ENCODE data around the gene DOCK7.
A peak's percentile ranks its signal among the peaks of the same experiment; 100 is the strongest.

Gene DOCK7

GRCh38 chr1:62693123-62693522 is 4.9 kb upstream of the DOCK7 start:
- no peak for TF ChIP-seq CTCF (conservative IDR thresholded peaks at IDR 0.05; ENCODE audit: control insufficient read depth, insufficient read depth, low read depth, low read length)
- no peak for DNase-seq (ENCODE audit: low read depth)
- H3K4me3 ChIP-seq (ENCODE audit: control insufficient read depth, low read depth, low read length), result no peak overlapping the region

- H3K4me3 ChIP-seq (ENCODE audit: control insufficient read depth, low read depth, low read length), result no peak overlapping the region
- no peak for TF ChIP-seq CTCF (conservative IDR thresholded peaks at IDR 0.05; ENCODE audit: control insufficient read depth, insufficient read depth, low read depth, low read length)
Measured at GRCh38 chr1:62691062-62691844, 3.1 kb upstream of the DOCK7 start.

GRCh38 chr1:62689524-62689923 is 1.3 kb upstream of the DOCK7 start:
- DNase-seq (ENCODE audit: low read depth), result peak; percentile 90
- peak overlapping the region; percentile 28 for H3K4me3 ChIP-seq (ENCODE audit: control insufficient read depth, low read depth, low read length)

More at GRCh38 chr1:62691062-62691844, 3.1 kb upstream of the DOCK7 start:
- no peak for DNase-seq (ENCODE audit: low read depth)

GRCh38 chr1:62688687-62689085 is 500 bp upstream of the DOCK7 start:
- peak overlapping the region; percentile 69 for H3K4me3 ChIP-seq (ENCODE audit: control insufficient read depth, low read depth, low read length)
- TF ChIP-seq CTCF (conservative IDR thresholded peaks at IDR 0.05; ENCODE audit: control insufficient read depth, insufficient read depth, low read depth, low read length), result no peak
- peak; percentile 27 for DNase-seq (ENCODE audit: low read depth)

More at GRCh38 chr1:62689524-62689923, 1.3 kb upstream of the DOCK7 start:
- no peak for TF ChIP-seq CTCF (conservative IDR thresholded peaks at IDR 0.05; ENCODE audit: control insufficient read depth, insufficient read depth, low read depth, low read length)

GRCh38 chr1:62687421-62687902 is 724 bp downstream of the DOCK7 start:
- H3K4me3 ChIP-seq (ENCODE audit: control insufficient read depth, low read depth, low read length), result peak overlapping the region; percentile 69
- TF ChIP-seq CTCF (conservative IDR thresholded peaks at IDR 0.05; ENCODE audit: control insufficient read depth, insufficient read depth, low read depth, low read length), result no peak
- DNase-seq (ENCODE audit: low read depth), result peak; percentile 39

GRCh38 chr1:62686822-62687221 is 1.4 kb downstream of the DOCK7 start:
- no peak for DNase-seq (ENCODE audit: low read depth)
- TF ChIP-seq CTCF (conservative IDR thresholded peaks at IDR 0.05; ENCODE audit: control insufficient read depth, insufficient read depth, low read depth, low read length), result no peak
- peak overlapping the region; percentile 69 for H3K4me3 ChIP-seq (ENCODE audit: control insufficient read depth, low read depth, low read length)
